Osteocyte (in vitro differentiated cells): ENCODE data around the gene TSPEAR. TPM values are rescaled to one million over a fixed set of nuclear protein-coding genes. Genes with fewer than 3 reads are reported as not detected.

Experiments used
- DNase-seq: peaks from one replicate; pipeline ENCODE4 v3.0.0; 2021; ENCODE audit warnings: mixed read lengths; ENCODE audit not compliant: unreplicated experiment; ENCODE audit errors: extremely low spot score
- H3K27ac Mint-ChIP-seq: one replicate; pipeline ENCODE4 v1.8.0; 2021; ENCODE audit warnings: mild to moderate bottlenecking, mixed read lengths; ENCODE audit not compliant: unreplicated experiment
- H3K27me3 Mint-ChIP-seq: one replicate; pipeline ENCODE4 v1.8.0; 2021; ENCODE audit warnings: mixed read lengths; ENCODE audit not compliant: unreplicated experiment
- H3K36me3 Mint-ChIP-seq: one replicate; pipeline ENCODE4 v1.8.0; 2021; ENCODE audit warnings: mixed read lengths; ENCODE audit not compliant: unreplicated experiment
- H3K4me1 Mint-ChIP-seq: one replicate; pipeline ENCODE4 v1.8.0; 2021; ENCODE audit warnings: mixed read lengths; ENCODE audit not compliant: unreplicated experiment
- H3K4me3 Mint-ChIP-seq: one replicate; pipeline ENCODE4 v1.8.0; 2021; ENCODE audit warnings: mild to moderate bottlenecking, moderate library complexity, mixed read lengths; ENCODE audit not compliant: unreplicated experiment
- H3K9me3 Mint-ChIP-seq: one replicate; pipeline ENCODE4 v1.8.0; 2021; ENCODE audit warnings: mixed read lengths; ENCODE audit not compliant: unreplicated experiment
- CTCF ChIP-seq: fragments of 200-600 bp; sonication (generic); IDR thresholded peaks from 2 replicates; pipeline ENCODE4 v1.5.0; 2021; ENCODE audit warnings: antibody characterized with exemption, mild to moderate bottlenecking, moderate library complexity
- total RNA-seq: library from RNA; stranded (reverse); gene quantifications from 2 replicates; pipeline ENCODE4 v1.2.1, GENCODE V29; 2021

Gene TSPEAR
- total RNA-seq, 1 donor from 2014 or later, result not detected

DNA sequence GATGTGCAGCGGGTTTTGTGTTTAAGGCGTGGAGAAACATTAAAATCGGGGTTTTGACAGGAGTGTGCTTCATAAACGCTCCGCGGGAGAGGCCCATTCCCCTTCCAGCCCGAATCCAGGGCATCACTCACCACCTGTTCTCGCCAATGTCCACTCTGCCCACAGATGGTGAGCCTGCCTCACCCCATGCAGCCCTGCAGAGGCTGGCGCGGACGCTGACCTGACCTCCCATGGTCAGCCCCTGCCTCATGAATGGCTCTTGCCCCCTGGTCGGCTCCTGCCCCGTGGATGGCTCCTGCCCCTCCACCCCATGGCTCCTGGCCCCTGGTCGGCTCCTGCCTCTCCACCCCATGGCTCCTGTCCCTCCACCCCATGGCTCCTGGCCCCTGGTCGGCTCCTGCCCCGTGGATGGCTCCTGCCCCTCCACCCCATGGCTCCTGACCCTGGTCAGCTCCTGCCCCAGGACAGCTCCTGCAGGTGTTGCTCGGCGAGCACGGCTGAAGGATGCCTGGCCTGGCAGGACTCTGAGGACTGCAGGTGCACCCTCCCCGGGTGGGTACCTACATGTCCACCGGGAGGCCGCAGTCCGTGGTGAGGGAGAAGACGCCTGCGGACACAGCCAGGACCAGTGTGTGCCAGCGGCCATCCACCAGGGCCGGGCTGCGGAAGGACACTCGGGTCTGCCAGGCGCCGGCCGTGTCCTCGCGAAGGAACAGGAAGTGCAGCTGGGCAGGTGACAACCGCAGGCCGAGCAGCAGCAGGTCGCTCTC, 178.1 kb downstream of the TSPEAR start:
- Mint-ChIP-seq H3K27me3 (peaks cover 12% of the 10 kb centered on the region), H3K36me3 (no peaks in the 10 kb centered on the region), H3K27ac (no peak overlapping the region), H3K9me3 (no peaks in the 10 kb centered on the region), H3K4me3 (no peak overlapping the region), H3K4me1 (no peaks in the 10 kb centered on the region)
- no peak for TF ChIP-seq CTCF
- no peak for DNase-seq

DNA sequence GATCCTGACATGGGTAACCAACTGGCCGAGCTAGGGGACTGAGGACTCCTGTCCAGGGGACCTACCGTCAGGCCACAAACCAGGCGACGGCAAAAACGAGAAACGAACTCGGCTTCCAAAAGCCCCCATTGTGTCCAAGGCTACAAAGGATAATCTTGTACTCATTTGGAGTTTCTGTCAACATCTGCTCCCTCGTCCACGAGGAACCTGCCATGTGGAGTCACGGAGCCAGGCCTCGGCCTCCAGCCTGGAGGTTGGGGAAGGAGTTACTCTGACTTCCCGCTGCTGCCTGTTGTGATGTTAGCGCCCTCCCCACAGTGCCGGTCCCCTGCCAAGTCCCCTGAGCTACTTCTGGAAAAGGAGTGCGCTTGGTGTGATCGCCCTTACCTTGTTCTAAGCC, 178.7 kb downstream of the TSPEAR start:
- no peak for DNase-seq
- no peak overlapping the region for H3K4me3 Mint-ChIP-seq
- no peaks in the 10 kb centered on the region for H3K36me3 Mint-ChIP-seq
- no peak overlapping the region for H3K27ac Mint-ChIP-seq
- no peaks in the 10 kb centered on the region for H3K4me1 Mint-ChIP-seq
- H3K9me3 Mint-ChIP-seq, result no peaks in the 10 kb centered on the region
- peaks cover 12% of the 10 kb centered on the region for H3K27me3 Mint-ChIP-seq
- no peak for TF ChIP-seq CTCF

DNA sequence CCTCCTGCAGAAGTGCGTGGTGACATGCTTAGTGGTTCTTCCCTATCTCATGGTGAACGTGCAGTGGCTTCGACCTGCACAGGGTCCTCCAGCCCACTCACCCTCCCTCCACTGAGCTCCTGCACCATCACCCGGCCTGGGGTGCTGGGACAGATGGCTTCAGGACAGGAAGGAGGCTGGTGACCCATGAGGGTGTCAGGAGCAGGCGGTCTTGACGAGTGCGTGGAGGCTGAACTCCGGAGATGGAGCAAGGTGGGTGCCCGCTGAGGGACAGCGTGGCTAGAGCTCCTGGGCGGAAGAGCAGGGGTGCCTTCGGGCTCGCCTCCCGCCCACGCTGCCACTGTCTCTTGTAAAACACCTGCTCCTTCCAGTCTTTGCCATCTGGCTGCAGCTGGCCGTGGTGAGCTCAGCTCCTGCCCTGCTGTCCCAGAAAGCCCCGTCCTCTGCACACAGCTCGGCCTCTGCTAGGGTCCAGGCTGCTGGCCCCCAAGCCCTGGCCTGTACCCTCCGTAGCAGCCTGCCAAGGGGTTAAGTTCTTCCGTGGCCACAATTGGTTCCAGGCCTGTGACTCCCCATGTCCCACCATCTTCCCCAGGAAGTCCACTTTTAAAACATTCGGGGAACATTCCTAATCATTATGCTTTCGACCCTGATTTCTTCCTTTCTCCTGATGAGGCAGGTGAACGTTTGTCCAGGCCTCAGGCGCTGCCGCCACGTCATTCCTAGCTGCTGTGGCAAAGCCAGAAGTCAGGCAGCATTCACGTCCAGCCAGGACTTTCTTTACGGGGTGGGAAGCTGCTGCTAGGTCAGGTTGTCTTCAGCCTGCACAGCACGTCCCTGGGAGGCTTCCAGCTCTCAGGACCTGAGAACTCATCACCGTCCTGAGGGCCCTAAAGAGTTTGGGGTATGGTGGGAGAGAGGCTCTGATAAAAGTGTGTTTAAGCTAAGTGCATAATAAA, 179.5 kb downstream of the TSPEAR start:
- Mint-ChIP-seq H3K27ac (no peak overlapping the region), H3K4me3 (no peak overlapping the region), H3K36me3 (no peaks in the 10 kb centered on the region), H3K27me3 (peaks cover 6% of the 10 kb centered on the region), H3K9me3 (no peaks in the 10 kb centered on the region), H3K4me1 (no peaks in the 10 kb centered on the region)
- no peak for TF ChIP-seq CTCF
- no peak for DNase-seq

DNA sequence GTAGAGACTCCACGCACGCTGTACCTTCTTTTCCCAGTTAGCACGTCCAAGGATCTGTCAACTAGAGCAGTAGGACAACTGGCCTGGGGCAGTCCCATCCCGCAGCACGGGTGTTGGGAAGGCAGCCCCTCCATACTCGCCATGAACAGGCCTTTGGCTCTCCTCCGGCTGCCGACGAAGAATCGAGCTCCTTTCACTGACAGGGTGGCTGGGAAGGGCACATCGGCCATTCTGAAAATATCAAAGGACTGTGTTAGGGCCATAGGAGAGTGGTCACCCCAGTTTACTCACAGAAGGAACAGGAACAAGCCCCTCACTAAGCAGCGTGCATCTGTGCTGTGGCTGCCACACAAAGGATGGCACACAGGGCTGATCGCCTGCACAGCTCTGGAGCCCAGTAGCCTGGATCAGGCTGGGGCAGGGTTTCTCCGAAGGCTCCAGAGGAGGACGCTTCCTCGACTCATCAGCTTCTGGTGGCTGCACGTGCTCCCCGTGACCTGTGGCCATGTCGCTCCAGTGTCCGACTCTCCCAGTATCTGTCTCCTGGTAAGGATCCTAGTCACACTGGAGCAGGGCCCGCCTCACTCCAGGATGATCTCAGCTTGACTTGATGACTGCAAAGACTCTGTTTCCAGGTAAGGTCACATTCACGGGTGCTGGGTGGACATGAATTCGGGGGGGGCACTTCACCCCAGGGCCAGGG, 180.3 kb downstream of the TSPEAR start:
- no peaks in the 10 kb centered on the region for H3K4me1 Mint-ChIP-seq
- no peaks in the 10 kb centered on the region for H3K36me3 Mint-ChIP-seq
- H3K27ac Mint-ChIP-seq, result no peak overlapping the region
- DNase-seq, result no peak
- no peak overlapping the region for H3K4me3 Mint-ChIP-seq
- no peak for TF ChIP-seq CTCF
- no peaks in the 10 kb centered on the region for H3K9me3 Mint-ChIP-seq
- H3K27me3 Mint-ChIP-seq, result no peaks in the 10 kb centered on the region
